H9 (cell line): ENCODE results near the gene B3GAT3. TPM values are rescaled to one million over a fixed set of nuclear protein-coding genes. Genes with fewer than 3 reads are reported as not detected.

Experiments
- DNase-seq: peaks from one replicate; pipeline ENCODE4 v3.0.0-alpha.2; 2017
- H2AFZ ChIP-seq: one replicate; pipeline ENCODE4 v1.6.1; 2013; ENCODE audit warnings: mild to moderate bottlenecking, low read length, control low read depth, moderate library complexity
- H2AK5ac ChIP-seq: 2 replicates; pipeline ENCODE4 v1.6.1; 2013; ENCODE audit warnings: low read length, control low read depth, mixed read lengths; ENCODE audit not compliant: insufficient read length
- H2BK120ac ChIP-seq: one replicate; pipeline ENCODE4 v1.6.1; 2013; ENCODE audit warnings: low read depth, mild to moderate bottlenecking, low read length, control low read depth, inconsistent platforms; ENCODE audit not compliant: poor library complexity, severe bottlenecking
- H2BK12ac ChIP-seq: 2 replicates; pipeline ENCODE4 v1.6.1; 2013; ENCODE audit warnings: low read length, control low read depth, mixed read lengths, low read depth; ENCODE audit not compliant: insufficient read length
- H2BK15ac ChIP-seq: 2 replicates; pipeline ENCODE4 v1.6.1; 2013; ENCODE audit warnings: low read depth, low read length, control low read depth
- H2BK20ac ChIP-seq: one replicate; pipeline ENCODE4 v1.6.1; 2013; ENCODE audit warnings: low read depth, mild to moderate bottlenecking, low read length, control low read depth, inconsistent platforms; ENCODE audit not compliant: poor library complexity, severe bottlenecking
- H2BK5ac ChIP-seq: 2 replicates; pipeline ENCODE4 v1.6.1; 2013; ENCODE audit warnings: low read length, control low read depth, mixed read lengths; ENCODE audit not compliant: insufficient read length
- H3K14ac ChIP-seq: 2 replicates; pipeline ENCODE4 v1.6.1; 2013; ENCODE audit warnings: low read length, control low read depth; ENCODE audit not compliant: insufficient read depth
- H3K18ac ChIP-seq: 2 replicates; pipeline ENCODE4 v1.6.1; 2013; ENCODE audit warnings: low read depth, mild to moderate bottlenecking, mixed read lengths, low read length, control low read depth; ENCODE audit not compliant: insufficient read length
- H3K23ac ChIP-seq: 2 replicates; pipeline ENCODE4 v1.6.1; 2013; ENCODE audit warnings: low read length, control low read depth, mixed read lengths, low read depth; ENCODE audit not compliant: insufficient read length
- H3K23me2 ChIP-seq: 2 replicates; pipeline ENCODE4 v1.6.1; 2013; ENCODE audit warnings: low read depth, mild to moderate bottlenecking, mixed read lengths, low read length, control low read depth; ENCODE audit not compliant: insufficient read length, poor library complexity, severe bottlenecking
- H3K27ac ChIP-seq: 2 replicates; pipeline ENCODE4 v1.5.1; 2013; ENCODE audit warnings: low read length, control low read depth, mixed read lengths, low read depth; ENCODE audit not compliant: insufficient read length
- H3K27me3 ChIP-seq: 2 replicates; pipeline ENCODE4 v1.6.1; 2013; ENCODE audit warnings: low read length, control low read depth, inconsistent platforms; ENCODE audit not compliant: insufficient read depth
- H3K4ac ChIP-seq: 2 replicates; pipeline ENCODE4 v1.6.1; 2013; ENCODE audit warnings: low read depth, mild to moderate bottlenecking, control low read depth, inconsistent platforms, low read length, moderate library complexity
- H3K4me1 ChIP-seq: 2 replicates; pipeline ENCODE4 v1.6.1; 2013; ENCODE audit warnings: low read length, control low read depth, inconsistent platforms; ENCODE audit not compliant: insufficient read depth
- H3K4me2 ChIP-seq: 2 replicates; pipeline ENCODE4 v1.6.1; 2013; ENCODE audit warnings: low read length, control low read depth, mixed read lengths; ENCODE audit not compliant: insufficient read length, insufficient read depth
- H3K56ac ChIP-seq: 2 replicates; pipeline ENCODE4 v1.6.1; 2013; ENCODE audit warnings: low read depth, mild to moderate bottlenecking, mixed read lengths, low read length, control low read depth; ENCODE audit not compliant: insufficient read length
- H3K79me1 ChIP-seq: 2 replicates; pipeline ENCODE4 v1.6.1; 2013; ENCODE audit warnings: low read depth, mild to moderate bottlenecking, moderate library complexity, low read length, control low read depth, inconsistent platforms; ENCODE audit not compliant: insufficient read depth, poor library complexity, severe bottlenecking
- H3K79me2 ChIP-seq: 2 replicates; pipeline ENCODE4 v1.6.1; 2013; ENCODE audit warnings: low read length, control low read depth, inconsistent platforms; ENCODE audit not compliant: insufficient read depth
- H3K9ac ChIP-seq: 2 replicates; pipeline ENCODE4 v1.6.1; 2013; ENCODE audit warnings: low read length, control low read depth, mixed read lengths; ENCODE audit not compliant: insufficient read length; ENCODE audit errors: extremely low read depth
- H3K9me3 ChIP-seq: one replicate; pipeline ENCODE4 v1.6.1; 2013; ENCODE audit warnings: low read depth, low read length, inconsistent platforms; ENCODE audit not compliant: control insufficient read depth
- H3T11ph ChIP-seq: one replicate; pipeline ENCODE4 v1.6.1; 2013; ENCODE audit warnings: mild to moderate bottlenecking, low read length, control low read depth, inconsistent platforms
- H4K20me1 ChIP-seq: one replicate; pipeline ENCODE4 v1.6.1; 2013; ENCODE audit not compliant: control insufficient read depth, insufficient read length, insufficient read depth
- H4K5ac ChIP-seq: 2 replicates; pipeline ENCODE4 v1.6.1; 2013; ENCODE audit warnings: low read depth, mild to moderate bottlenecking, mixed read lengths, low read length, control low read depth; ENCODE audit not compliant: insufficient read length
- H4K8ac ChIP-seq: replicated peaks from 2 replicates; pipeline ENCODE4 v1.6.1; 2013; ENCODE audit warnings: low read length, control low read depth, mixed read lengths, low read depth; ENCODE audit not compliant: insufficient read length
- H4K91ac ChIP-seq: 2 replicates; pipeline ENCODE4 v1.6.1; 2013; ENCODE audit warnings: low read depth, mild to moderate bottlenecking, moderate library complexity, mixed read lengths, low read length, control low read depth; ENCODE audit not compliant: insufficient read length
- H3K27ac Mint-ChIP-seq, 3 experiments: 2 replicates in 2 of 3; 3 replicates in 1 of 3; pipeline ENCODE4 v1.8.0; 2020 to 2021; ENCODE audit warnings: mixed read lengths in 3 of 3, mild to moderate bottlenecking in 1 of 3, moderate library complexity in 1 of 3
- H3K27me3 Mint-ChIP-seq: 2 replicates; pipeline ENCODE4 v1.8.0; 2021; ENCODE audit warnings: low read depth, mild to moderate bottlenecking, moderate library complexity, mixed read lengths
- H3K36me3 Mint-ChIP-seq, 3 experiments: 2 replicates in 2 of 3; 3 replicates in 1 of 3; pipeline ENCODE4 v1.8.0; 2020 to 2021; ENCODE audit warnings: low read depth in 3 of 3, mixed read lengths in 3 of 3; ENCODE audit not compliant: insufficient read depth in 1 of 3
- H3K4me1 Mint-ChIP-seq, 2 experiments: 2 replicates each; pipeline ENCODE4 v1.8.0; 2020; ENCODE audit warnings: mixed read lengths in 2 of 2
- H3K4me3 Mint-ChIP-seq, 2 experiments: 2 replicates in 1 of 2; 3 replicates in 1 of 2; pipeline ENCODE4 v1.8.0; 2020 to 2021; ENCODE audit warnings: mild to moderate bottlenecking in 2 of 2, mixed read lengths in 2 of 2, moderate library complexity in 1 of 2
- H3K9me3 Mint-ChIP-seq, 2 experiments: 2 replicates in 1 of 2; 3 replicates in 1 of 2; pipeline ENCODE4 v1.8.0; 2020; ENCODE audit warnings: mild to moderate bottlenecking in 2 of 2, mixed read lengths in 2 of 2, moderate library complexity in 1 of 2
- CTCF ChIP-seq: fragments of 200-600 bp; sonication (generic); conservative IDR thresholded peaks from 3 replicates; pipeline ENCODE4 v1.8.0; 2021; ENCODE audit warnings: antibody characterized with exemption, mild to moderate bottlenecking
- WGBS: extraction: QIAGEN DNeasy Blood & Tissue Kit; methylation state at CpG from one replicate; pipeline ENCODE4 v1.1.7; 2013; ENCODE audit warnings: missing lambda C conversion rate, low lambda C conversion rate, mixed read lengths; ENCODE audit not compliant: insufficient read length; ENCODE audit errors: extremely low coverage; 5-methylcytosine and 5-hydroxymethylcytosine counted together
- total RNA-seq: library from RNA; stranded (reverse); gene quantifications from 2 replicates; pipeline ENCODE4 v1.2.1, GENCODE V29; 2021

B3GAT3 gene
- total RNA-seq, 1 experiment from 2014 or later: 30.8 TPM

GRCh38 chr11:62666259-62666926 is 44.6 kb upstream of the B3GAT3 start:
- Mint-ChIP-seq H3K27ac (peak overlapping the region in 2 of 3 experiments; percentile 73 to 90; a peak in 4 of 7 replicates), H3K9me3 (no peaks in the 10 kb centered on the region; a peak in 1 of 5 replicates), H3K36me3 (peaks cover 29 to 49% (median 29%) of the 10 kb centered on the region in 3 experiments), H3K4me3 (peak overlapping the region; percentile 94 to 99), H3K4me1 (peaks cover 23 to 24% of the 10 kb centered on the region in 2 experiments), H3K27me3 (no peaks in the 10 kb centered on the region; the same call in none of the 2 replicates)
- no peak for DNase-seq
- Histone ChIP-seq H3K4me2 (peak overlapping the region; percentile 86), H2BK12ac (no peak overlapping the region), H3T11ph (no peak overlapping the region), H3K23me2 (peaks cover 17% of the 10 kb centered on the region), H4K8ac (no peak overlapping the region), H3K14ac (no peak overlapping the region; the same call in 1 of the 2 replicates), H3K9ac (peak overlapping the region; percentile 95), H2BK20ac (no peak overlapping the region), H3K4ac (no peak overlapping the region), H3K27ac (no peak overlapping the region), H3K56ac (no peak overlapping the region), H4K20me1 (no peaks in the 10 kb centered on the region), H3K79me1 (no peaks in the 10 kb centered on the region), H3K27me3 (no peaks in the 10 kb centered on the region), H2BK120ac (no peak overlapping the region), H2AFZ (no peak overlapping the region), H4K5ac (no peak overlapping the region), H2AK5ac (no peak overlapping the region), H3K79me2 (peaks cover 3% of the 10 kb centered on the region; the same call in 1 of the 2 replicates), H4K91ac (no peak overlapping the region), H2BK5ac (no peak overlapping the region), H3K4me1 (peaks cover 2% of the 10 kb centered on the region; the same call in 1 of the 2 replicates), H3K18ac (no peak overlapping the region), H3K23ac (no peak overlapping the region), H3K9me3 (no peaks in the 10 kb centered on the region), H2BK15ac (no peak overlapping the region)
- no peak for TF ChIP-seq CTCF
- no CpG with 5 or more reads among the region's 16 CpGs for WGBS
